ENCODE measurements around the gene TRIM28. TPM values are rescaled to one million over a fixed set of nuclear protein-coding genes. Genes with fewer than 3 reads are reported as not detected.

The TRIM28 gene
- polyA plus RNA-seq, 4 donors, result 677 to 796 (median 712) TPM

- no peak for DNase-seq (ENCODE audit: low read depth in 4 of 4, low spot score in 3 of 4)
These were observed 3.8 kb downstream of the TRIM28 start for GRCh38 chr19:58547323-58548312.

GRCh38 chr19:58548859-58549663 lies 5.2 kb downstream of the TRIM28 start:
- DNase-seq (ENCODE audit: low read depth in 4 of 4, low spot score in 3 of 4), result no peak

GRCh38 chr19:58549664-58550361 lies 5.9 kb downstream of the TRIM28 start:
- no peak for DNase-seq (ENCODE audit: low read depth in 4 of 4, low spot score in 3 of 4)

- DNase-seq (ENCODE audit: low read depth in 4 of 4, low spot score in 3 of 4), result no peak
These were observed 6.7 kb downstream of the TRIM28 start for GRCh38 chr19:58550362-58551122.

DNA sequence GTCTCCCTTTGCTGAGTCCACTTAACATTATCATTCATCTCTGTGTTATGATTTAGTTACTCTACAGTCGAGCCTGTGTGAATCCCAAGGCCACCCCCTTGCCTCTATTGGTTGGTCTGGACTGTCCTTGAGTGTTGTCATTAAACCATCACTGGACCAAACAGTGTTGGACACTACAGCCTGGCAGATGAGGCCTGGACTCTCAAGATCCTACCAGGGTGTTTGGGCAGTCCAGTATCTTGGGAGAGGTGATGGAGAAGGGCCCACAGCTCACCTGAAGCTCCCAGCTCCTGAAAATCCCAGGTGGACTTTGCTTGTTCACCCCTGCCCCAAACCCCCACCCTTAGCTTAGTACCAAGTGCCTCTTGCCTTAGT lies 7.2 kb downstream of the TRIM28 start:
- DNase-seq (ENCODE audit: low read depth in 4 of 4, low spot score in 3 of 4), result no peak

DNA sequence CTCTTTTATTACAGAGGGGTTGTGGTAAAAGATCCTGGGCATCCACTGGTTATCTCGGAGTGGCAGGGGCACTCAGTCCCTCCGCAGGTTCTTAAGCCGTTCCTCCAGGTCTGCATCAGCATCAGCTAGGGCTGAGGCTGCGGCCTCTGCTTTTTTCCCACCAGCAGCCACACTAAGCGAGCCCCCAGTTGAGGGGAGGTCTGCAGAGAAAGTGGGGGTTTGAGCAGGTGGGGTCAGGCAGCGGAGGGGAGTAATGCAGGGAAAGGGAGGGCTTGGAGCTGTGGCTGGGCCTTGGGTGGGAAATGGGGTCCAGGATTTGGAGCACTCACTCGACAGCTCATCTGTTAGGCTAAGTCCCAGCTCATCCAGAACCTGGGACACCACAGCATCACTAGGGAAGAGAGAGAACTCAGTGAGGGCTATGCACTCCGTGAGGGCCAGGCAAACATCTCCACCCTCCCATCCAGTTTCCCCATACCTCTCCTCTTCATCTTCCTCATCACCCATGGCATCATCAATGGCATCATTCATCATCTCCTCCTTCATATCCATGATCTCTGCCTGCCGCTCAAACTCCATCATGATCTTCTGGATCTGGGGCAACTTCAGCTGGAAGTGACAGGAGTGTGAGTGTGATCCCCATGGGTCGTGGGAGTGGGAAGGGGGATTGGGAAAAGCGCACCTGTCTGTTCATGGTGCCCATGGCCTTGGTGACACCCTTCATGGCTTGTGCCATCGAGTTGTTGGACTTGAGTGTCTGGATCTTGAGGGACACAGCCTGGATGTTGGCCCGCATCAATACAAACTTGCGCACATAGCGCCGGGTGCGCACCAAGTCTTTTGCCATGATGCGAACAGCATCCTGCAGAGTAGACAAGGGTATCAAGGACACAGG lies 8.0 kb downstream of the TRIM28 start:
- no peak for DNase-seq (ENCODE audit: low read depth in 4 of 4, low spot score in 3 of 4)

GRCh38 chr19:58552655-58553054 lies 8.8 kb downstream of the TRIM28 start:
- DNase-seq (ENCODE audit: low read depth in 4 of 4, low spot score in 3 of 4), result no peak

DNA sequence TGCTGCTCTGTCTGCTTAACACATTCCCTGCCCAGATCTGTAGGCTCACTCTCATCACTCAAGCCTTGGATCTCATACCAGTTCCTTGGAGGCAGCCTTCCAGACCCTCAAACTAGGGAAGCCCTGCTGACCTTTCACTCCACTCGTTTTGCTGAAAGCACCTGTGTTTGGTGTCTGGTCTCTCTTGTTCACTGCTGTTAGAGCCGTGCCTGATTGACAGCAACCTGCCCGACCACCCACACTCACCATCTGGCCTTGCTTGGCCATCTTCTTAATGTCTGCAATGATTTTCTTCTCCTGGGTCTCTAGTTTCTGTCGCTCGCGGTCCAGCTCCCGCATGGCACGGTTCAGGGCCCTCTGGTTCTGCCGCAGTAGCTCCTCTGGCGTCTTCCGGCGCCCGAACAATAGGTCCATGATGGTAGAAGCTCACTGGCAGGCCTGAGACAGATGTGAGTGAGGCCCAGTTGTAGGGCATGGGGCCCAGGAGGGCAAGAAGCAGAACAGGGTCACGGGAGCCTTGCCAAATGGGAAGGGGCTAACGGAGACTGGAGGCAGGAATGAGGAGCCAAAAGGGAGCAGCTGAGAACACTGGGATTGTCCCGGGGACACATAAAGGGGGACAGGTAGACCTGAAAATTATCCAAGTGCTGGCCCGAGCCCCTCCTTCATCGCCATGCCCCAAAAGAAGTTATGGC lies 10.1 kb downstream of the TRIM28 start:
- DNase-seq (ENCODE audit: low read depth in 4 of 4, low spot score in 3 of 4), result no peak

GRCh38 chr19:58554494-58555368 lies 10.9 kb downstream of the TRIM28 start, which contains the start of gene CHMP2A:
CHMP2A (minus strand) TSS chr19:58555105; CDS start chr19:58554212, 893 bp downstream.
- DNase-seq (ENCODE audit: low read depth in 4 of 4, low spot score in 3 of 4), result peak; percentile 92 to 94 (median 94)

- no peak for DNase-seq (ENCODE audit: low read depth in 4 of 4, low spot score in 3 of 4)
These were observed 11.6 kb downstream of the TRIM28 start for GRCh38 chr19:58555369-58555885.

DNA sequence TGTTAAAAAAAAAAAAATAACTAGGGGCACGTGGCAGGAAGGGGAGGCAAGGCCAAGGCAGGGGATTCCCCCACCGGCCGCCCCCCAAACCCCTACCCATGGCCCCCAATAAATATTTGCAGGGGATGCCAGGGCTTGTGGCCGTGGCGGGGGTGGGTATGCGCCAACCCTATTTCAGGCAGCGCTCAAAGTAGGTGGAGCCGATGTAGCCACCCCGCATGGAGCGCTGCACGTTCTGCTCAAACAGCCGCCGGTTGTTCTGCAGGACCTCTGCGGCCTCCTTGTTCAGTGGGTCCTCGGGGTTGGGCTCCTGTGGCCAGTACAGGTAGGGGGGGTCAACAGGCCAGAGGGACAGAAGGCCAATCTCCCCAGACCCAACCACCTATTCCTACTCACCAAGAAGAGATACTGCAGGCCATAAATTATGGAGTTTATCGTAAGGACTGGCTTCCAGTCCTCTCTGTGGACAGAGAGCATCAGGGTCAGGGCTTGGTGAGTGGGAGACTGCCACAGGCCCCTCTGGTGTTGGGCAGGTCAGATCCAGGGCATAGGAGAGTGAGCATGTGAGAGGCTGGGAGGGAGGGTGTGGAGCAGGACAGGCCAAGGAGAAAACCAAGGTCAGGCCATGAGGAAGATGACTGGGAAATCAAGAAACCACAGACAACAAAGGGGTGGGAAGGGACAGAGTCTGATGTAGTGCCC lies 12.2 kb downstream of the TRIM28 start:
- no peak for DNase-seq (ENCODE audit: low read depth in 4 of 4, low spot score in 3 of 4)

DNA sequence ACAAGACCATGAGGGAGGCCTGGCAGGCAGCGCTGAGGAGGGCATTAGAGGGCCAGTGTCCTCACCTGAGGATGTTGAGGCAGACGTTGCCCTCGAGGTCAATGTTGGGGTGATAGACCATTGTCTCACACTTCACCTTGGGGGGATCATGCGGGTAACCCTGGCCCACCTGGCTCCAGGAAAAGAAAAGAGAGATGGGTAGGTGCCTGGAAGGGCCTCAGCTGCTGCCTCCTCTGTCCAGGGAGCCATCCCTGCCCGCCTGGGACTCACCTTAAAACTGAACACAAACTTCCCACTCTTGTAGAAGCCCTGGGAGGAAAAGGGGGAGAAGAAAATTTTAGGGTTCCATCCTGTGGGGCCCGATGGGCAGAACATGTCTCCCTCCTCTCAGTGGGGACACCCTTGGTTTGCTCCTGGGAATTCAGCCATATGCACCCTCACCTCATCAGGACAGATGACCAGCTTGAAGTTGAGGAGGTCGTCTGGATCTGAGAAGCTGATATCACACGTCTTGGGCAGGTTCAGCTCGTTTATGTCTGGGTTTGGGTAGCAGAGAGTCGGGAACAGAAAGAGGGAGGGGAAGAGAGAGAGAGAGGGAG lies 12.9 kb downstream of the TRIM28 start:
- no peak for DNase-seq (ENCODE audit: low read depth in 4 of 4, low spot score in 3 of 4)

GRCh38 chr19:58557221-58558065 lies 13.6 kb downstream of the TRIM28 start:
- no peak for DNase-seq (ENCODE audit: low read depth in 4 of 4, low spot score in 3 of 4)

DNA sequence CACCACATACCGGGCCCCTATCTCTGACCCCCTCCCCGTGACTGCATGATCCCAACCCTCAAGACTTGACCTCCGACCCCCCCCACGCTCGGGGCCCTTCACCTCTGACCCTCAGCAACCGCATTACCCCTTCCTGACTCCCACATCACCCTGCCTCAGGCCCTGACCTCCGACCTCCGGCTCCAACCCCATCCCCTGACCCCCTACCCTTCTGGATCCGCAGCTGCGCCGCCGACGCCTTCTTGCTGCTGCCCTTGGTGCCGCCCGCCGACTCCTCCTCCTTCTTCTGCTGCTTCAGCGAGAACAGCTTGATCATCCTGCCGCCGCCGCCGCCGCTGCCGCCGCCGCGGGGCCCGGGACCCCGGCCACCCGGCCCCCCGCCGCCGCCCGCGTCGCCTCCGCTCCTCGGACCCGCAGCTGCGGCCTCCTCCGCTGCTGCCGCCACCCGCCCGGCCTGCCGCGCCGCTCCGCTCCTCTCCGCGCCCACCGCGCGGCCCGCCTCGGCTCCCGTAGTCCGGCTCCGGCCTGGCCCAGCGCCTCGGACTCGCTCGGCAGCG lies 14.3 kb downstream of the TRIM28 start, which contains the start of gene UBE2M:
UBE2M (minus strand) TSS at position 546 of the 557 bp plus-strand sequence; CDS start at position 316, 230 bp downstream.
- DNase-seq (ENCODE audit: low read depth in 4 of 4, low spot score in 3 of 4), result no peak
